Pancreas (tissue), 10 donors: ENCODE data around the gene SH2B2. TPM values are rescaled to one million over a fixed set of nuclear protein-coding genes. Genes with fewer than 3 reads are reported as not detected.
A peak's percentile ranks its signal among the peaks of the same experiment; 100 is the strongest.

Experiments
- ATAC-seq, 4 donors: fragments of 200-7000 bp; cut with Tn5 transposase; one replicate each; pipeline versions ENCODE4 v1.8.0 to v1.9.1; 2020; ENCODE audit warnings: mild to moderate bottlenecking in 4 of 4, moderate library complexity in 4 of 4
- DNase-seq, 6 donors: peaks; one replicate each; pipeline ENCODE4 v3.0.0-alpha.2; 2020
- FAIRE-seq: peaks from 2 replicates; lab custom pipeline; 2012; peaks lifted over from hg19 to GRCh38; lab: Jason Lieb, UNC
- H3K27ac ChIP-seq, 4 donors: fragments of 200-600 bp; sonication (generic); 1 replicate in 3 of 4; 2 replicates in 1 of 4; pipeline versions ENCODE4 v1.5.0 to v1.8.0; 2020
- H3K27me3 ChIP-seq, 4 donors: fragments of 200-600 bp; one replicate each; pipeline ENCODE4 v1.8.0; 2021
- H3K36me3 ChIP-seq, 3 donors: fragments of 200-600 bp; sonication (generic) in 1 of 3; one replicate each; pipeline versions ENCODE4 v1.5.0 to v1.8.0; 2020 to 2021
- H3K4me1 ChIP-seq, 3 donors: fragments of 200-600 bp; one replicate each; pipeline ENCODE4 v1.8.0; 2021
- H3K4me3 ChIP-seq, 4 donors: fragments of 200-600 bp; sonication (generic) in 2 of 4; one replicate each; pipeline versions ENCODE4 v1.5.0 to v1.8.0; 2020 to 2021
- H3K9me3 ChIP-seq, 4 donors: fragments of 200-600 bp; one replicate each; pipeline ENCODE4 v1.8.0; 2021
- WGBS, 2 donors: extraction: QIAGEN DNeasy Blood & Tissue Kit; methylation state at CpG; one replicate each; pipeline ENCODE4 v1.1.7; 2013; 5-methylcytosine and 5-hydroxymethylcytosine counted together
- intact Hi-C, 3 donors: fragments of 100-400 bp; cut with DNase I; formaldehyde crosslinking; loops; one replicate each; pipeline versions ENCODE4 v1.11.1 to v1.14.2; 2022
- polyA plus RNA-seq, 2 donors: library from polyadenylated mRNA; stranded (reverse); fragments of 200-250 nt; gene quantifications; one replicate each; pipeline ENCODE4 v1.2.3, GENCODE V29; 2013
- total RNA-seq, 6 donors: library from RNA; stranded (reverse); fragmentation: NEBNext Ultra II Directional in 4 of 6; extraction: Animal tissue kit (Norgen Biotek cat#: 25700) in 4 of 6; gene quantifications; one replicate each; pipeline versions ENCODE4 v1.2.1 to v1.2.4, GENCODE V29; 2021 to 2023
- TF ChIP-seq, protein P1 (sequence below), 4 donors: fragments of 200-600 bp; sonication (generic) in 3 of 4; IDR thresholded peaks; one replicate each; pipeline versions ENCODE4 v1.5.0 to v1.8.0; 2021; ENCODE audit warnings: antibody characterized with exemption in 4 of 4
- donor health status: healthy with polysubstance abuse.
- donor health status: DM: no; HTN: no; CAD: no; lungs with moderate emphysema.
- donor health status: DM: no; HTN: no; CAD: no.
- donor health status: control.
- donor health status: control.
- donor health status: Bipolar disorder and iron deficiency.
- donor health status: DM: yes; HTN: yes; CAD: no.
- donor health status: DM: no; HTN: no; CAD: no.
- donor health status: DM: no; HTN: no; CAD: no.
- donor health status: DM: yes; HTN: yes; CAD: no.

The SH2B2 gene
- total and polyA plus RNA-seq, 8 donors, result 1.3 to 5.1 (median 2.1) TPM

DNA sequence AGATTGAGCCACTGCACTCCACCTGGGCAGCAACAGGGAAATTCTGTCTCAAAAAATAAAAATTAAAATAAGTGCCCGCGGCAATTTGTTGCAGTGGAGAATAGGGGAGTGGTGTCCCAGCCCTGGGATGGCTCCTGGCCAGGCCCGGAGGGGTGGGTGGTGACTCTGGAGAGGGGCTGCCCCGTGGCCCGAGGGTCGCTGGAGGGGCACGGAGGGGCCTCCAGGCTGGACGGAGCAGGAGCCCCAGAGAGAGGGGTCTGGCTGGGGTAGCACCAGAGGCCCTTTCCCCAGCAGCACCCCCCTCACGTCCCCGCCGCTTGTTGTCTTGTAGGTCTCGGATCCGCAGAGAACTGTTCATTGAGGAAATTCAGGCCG is 38.6 kb upstream of the SH2B2 start:
- WGBS, 2 donors, result 94 to 95% methylated on average over 14 of the region's 14 CpGs
- Histone ChIP-seq H3K9me3 (no peaks in the 10 kb centered on the region), H3K27ac (no peak overlapping the region), H3K27me3 (no peaks in the 10 kb centered on the region), H3K4me3 (no peak overlapping the region), H3K36me3 (no peaks in the 10 kb centered on the region), H3K4me1 (peaks cover 0 to 4% (median 4%) of the 10 kb centered on the region in 3 donors)
- ATAC-seq, result no peak
- DNase-seq, result no peak
- TF ChIP-seq, protein P1, sequence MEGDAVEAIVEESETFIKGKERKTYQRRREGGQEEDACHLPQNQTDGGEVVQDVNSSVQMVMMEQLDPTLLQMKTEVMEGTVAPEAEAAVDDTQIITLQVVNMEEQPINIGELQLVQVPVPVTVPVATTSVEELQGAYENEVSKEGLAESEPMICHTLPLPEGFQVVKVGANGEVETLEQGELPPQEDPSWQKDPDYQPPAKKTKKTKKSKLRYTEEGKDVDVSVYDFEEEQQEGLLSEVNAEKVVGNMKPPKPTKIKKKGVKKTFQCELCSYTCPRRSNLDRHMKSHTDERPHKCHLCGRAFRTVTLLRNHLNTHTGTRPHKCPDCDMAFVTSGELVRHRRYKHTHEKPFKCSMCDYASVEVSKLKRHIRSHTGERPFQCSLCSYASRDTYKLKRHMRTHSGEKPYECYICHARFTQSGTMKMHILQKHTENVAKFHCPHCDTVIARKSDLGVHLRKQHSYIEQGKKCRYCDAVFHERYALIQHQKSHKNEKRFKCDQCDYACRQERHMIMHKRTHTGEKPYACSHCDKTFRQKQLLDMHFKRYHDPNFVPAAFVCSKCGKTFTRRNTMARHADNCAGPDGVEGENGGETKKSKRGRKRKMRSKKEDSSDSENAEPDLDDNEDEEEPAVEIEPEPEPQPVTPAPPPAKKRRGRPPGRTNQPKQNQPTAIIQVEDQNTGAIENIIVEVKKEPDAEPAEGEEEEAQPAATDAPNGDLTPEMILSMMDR (IDR thresholded peaks at IDR 0.05), result no peak
- intact Hi-C loops, result loop anchor here in 1 of 3 donors (10.0 kb wide), 1 partner anchor 573 kb away; no protein-coding TSS in a partner anchor
- FAIRE-seq, result no peak

DNA sequence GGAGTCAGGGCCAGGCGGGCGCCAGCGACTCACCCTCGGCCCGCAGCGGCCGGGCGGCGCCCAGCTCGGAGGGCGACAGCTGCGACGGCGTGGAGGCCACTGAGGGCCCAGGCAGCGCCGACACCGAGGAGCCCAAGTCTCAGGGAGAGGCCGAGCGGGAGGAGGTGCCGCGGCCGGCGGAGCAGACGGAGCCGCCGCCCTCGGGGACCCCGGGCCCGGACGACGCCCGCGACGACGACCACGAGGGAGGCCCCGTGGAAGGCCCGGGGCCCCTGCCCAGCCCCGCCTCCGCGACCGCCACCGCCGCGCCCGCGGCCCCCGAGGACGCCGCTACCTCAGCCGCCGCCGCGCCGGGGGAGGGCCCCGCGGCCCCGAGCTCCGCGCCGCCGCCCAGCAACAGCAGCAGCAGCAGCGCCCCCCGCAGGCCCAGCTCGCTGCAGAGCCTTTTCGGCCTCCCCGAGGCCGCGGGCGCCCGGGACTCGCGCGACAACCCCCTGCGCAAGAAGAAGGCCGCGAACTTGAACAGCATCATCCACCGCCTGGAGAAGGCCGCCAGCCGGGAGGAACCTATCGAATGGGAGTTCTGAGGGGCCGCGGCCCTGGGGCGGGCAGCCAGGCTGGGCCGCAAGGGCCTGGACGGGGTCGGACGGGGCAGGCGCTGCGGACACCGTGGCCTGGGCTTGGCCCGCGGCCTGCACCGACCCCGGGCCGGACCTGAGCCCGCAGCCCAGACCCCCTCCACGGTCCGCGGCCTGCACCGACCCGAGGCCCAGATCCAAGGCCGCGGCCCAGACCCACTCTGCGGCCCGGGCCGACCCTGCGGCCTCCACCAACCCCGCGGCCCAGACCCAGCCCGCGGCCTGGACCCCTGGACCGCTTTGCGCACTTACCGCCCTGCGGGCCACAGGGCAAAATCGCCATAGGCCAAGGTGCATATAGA is 37.9 kb upstream of the SH2B2 start:
- no peaks in the 10 kb centered on the region for H3K27me3 ChIP-seq
- ATAC-seq (no peak), FAIRE-seq (no peak), DNase-seq (peak in 1 of 6 donors; percentile 62)
- no peak overlapping the region for H3K27ac ChIP-seq
- no peaks in the 10 kb centered on the region for H3K36me3 ChIP-seq
- no peaks in the 10 kb centered on the region for H3K9me3 ChIP-seq
- TF ChIP-seq, protein P1 (IDR thresholded peaks at IDR 0.05), result no peak
- intact Hi-C loops, result loop anchor here in 1 of 3 donors (10.0 kb wide), 1 partner anchor 574 kb away; no protein-coding TSS in a partner anchor
- peaks cover 6 to 10% (median 9%) of the 10 kb centered on the region in 3 donors for H3K4me1 ChIP-seq
- no peak overlapping the region for H3K4me3 ChIP-seq
- WGBS, 2 donors, result 92 to 93% methylated on average over 104 to 117 of the region's 117 CpGs

DNA sequence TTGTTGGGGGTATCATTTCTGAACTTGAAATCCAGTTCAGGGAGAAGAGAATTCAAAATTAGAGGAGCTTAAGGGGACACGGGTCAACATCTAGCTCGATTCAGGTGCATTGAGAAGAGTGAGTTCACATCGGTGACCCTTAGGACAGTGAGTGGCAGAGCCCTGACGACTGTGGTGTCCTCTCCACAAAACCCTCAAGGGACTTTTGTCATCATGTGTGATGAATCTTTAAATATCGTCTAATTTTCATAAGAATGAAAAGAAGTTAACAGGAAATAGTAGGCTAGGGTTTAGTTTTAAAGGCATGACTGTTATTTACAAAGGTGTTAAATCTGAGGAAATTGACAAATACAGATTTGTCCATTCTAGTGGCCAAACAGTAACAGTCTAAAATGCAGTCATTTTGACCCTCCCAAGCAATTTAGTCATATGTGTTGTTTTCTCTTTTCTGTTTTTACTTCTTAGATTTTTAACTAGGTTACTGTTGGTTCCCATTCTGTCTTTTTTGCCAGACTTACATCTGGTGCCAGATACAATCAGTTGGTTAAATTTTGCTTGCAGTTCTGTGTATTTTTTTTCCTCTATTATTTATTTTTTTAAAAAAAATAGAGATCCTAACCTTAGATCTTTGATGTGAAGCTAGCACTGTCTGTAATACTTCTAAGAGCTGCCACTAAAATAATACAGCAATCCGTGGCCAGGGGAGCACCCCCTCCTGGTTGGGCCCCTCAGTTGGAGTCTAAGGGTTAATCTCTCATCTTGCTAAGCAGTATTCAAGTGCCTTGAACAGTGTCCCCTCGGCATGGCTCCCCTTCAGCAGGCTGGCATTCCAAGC is 34.9 kb upstream of the SH2B2 start:
- H3K4me1 ChIP-seq, result peaks cover 8 to 10% (median 9%) of the 10 kb centered on the region in 3 donors
- no peak for FAIRE-seq
- TF ChIP-seq, protein P1 (IDR thresholded peaks at IDR 0.05), result no peak
- H3K36me3 ChIP-seq, result no peaks in the 10 kb centered on the region
- no peak for ATAC-seq
- 84 to 85% methylated on average over 7 of the region's 7 CpGs for whole genome bisulfite sequencing, 2 donors
- peak in 1 of 6 donors; percentile 15 for DNase-seq
- no peak overlapping the region for H3K4me3 ChIP-seq
- H3K9me3 ChIP-seq, result no peaks in the 10 kb centered on the region
- no peak overlapping the region for H3K27ac ChIP-seq
- no peaks in the 10 kb centered on the region for H3K27me3 ChIP-seq
- intact Hi-C loops, result no loop called here

DNA sequence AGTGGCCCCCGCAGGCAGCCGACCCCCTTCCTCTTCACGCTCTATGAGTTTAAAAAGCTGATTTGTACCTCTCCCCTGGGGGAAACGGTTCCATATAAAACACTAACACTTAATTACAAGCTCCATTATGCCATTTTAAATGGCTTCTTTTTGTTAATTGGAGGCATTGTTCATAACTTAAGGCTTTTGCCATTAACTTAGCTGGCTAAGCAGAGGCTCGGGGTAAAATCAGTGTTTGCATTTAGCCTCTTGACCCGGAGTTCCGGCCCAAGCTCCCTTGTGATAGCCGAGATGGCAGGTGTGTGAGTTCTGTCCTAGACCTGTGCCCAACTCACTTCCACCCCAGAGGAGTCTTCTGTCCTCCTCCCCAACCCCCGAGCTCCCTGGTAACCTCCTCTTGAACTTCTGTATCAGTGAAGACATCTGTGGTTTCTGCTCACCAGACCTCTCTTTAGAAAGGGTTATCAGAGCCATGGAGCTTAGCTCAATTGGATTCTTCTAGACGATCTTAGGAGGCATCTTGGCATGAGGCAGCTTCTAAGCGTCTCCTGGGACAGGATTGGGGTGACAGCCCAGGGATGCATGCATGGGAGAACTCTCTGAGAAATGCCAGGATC is 34.2 kb upstream of the SH2B2 start:
- DNase-seq (peak in 1 of 6 donors; percentile 24), FAIRE-seq (no peak), ATAC-seq (no peak)
- peaks cover 8 to 10% (median 9%) of the 10 kb centered on the region in 3 donors for H3K4me1 ChIP-seq
- intact Hi-C loops, result no loop called here
- WGBS, 2 donors, result 66 to 75% methylated on average over 11 of the region's 11 CpGs
- no peak overlapping the region for H3K4me3 ChIP-seq
- TF ChIP-seq, protein P1 (IDR thresholded peaks at IDR 0.05), result no peak
- H3K27me3 ChIP-seq, result no peaks in the 10 kb centered on the region
- H3K9me3 ChIP-seq, result no peaks in the 10 kb centered on the region
- H3K36me3 ChIP-seq, result no peaks in the 10 kb centered on the region
- no peak overlapping the region for H3K27ac ChIP-seq
